GM18511 (cell line): ENCODE data around the gene CAPN12.
"Not testable (repeated sequence)": the region's sequence is repeated elsewhere in the genome, so short reads cannot be mapped to it uniquely, and the experiment has no call there.

ENCODE experiments used
- ATAC-seq: cut with Tn5 transposase; IDR thresholded peaks from one replicate; pipeline ENCODE4 v1.9.1; 2021; ENCODE audit warnings: mild to moderate bottlenecking, moderate library complexity; ENCODE audit not compliant: unreplicated experiment

CAPN12 gene

DNA sequence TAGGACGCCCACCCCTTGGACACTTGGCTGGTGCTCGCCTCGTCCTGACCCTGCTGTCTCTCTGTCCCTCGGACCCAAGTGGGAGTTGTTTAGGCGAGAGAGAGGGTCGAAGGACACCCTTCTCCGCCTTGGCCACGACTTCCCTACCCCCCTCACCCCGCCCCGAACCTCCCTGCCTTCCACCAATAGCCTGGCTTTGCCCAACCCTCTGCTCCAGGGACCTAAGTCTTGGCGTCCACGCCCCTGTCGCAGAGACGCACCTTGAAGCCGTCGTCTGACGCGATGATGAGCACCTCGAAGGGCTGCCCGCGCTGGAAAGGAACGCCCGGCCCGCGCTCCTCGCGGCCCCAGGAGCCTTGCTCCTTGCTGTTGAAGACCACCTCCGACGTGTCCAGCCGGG is 27.3 kb upstream of the CAPN12 start:
- not testable (repeated sequence) for ATAC-seq

DNA sequence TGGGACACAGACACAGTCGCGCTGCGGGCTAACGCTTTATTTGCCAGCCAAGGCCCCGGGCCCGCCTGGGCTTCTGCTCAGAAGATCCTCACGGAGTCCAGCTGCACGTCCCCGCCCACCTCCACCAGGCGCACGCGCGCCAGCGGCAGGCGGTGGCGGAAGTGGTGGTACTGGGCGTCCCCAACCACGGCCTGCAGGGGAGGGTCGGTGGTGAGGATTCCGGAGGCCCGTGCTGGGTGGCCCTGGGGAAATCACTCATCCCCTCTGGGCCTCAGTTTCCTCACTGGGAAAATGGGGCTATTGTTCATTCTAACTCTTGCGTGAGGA is 26.6 kb upstream of the CAPN12 start:
- ATAC-seq, result peak; percentile 69

GRCh38 chr19:38770228-38770948 is 26.1 kb upstream of the CAPN12 start:
- peak; percentile 21 for ATAC-seq

DNA sequence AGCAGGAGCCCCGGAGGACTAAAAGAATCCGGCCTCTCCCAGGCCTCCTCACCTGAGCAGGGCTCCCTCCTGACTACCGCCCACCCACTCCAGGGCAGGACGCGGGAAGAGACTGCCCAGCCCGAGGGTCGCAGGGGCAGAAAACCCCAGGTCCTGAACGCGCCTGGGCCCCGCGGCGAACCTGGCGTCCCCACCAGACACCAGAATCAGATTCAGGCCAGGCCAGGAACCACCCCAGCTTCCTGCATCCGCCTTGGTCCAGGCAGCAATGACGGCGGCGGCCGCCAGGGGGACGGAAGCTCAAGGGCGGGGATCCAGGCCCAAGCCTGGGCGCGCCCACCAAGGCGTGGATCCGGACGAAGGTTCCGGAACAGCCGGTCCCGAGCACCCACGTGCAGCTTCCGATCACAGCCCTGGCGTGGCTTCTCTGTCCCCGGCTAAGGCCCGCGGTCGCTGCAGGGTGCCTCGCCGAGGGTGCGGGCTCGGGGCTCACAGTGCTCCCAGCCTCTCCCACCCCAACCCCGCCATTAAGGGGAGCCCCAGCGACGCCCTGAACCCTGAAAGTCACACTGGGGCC is 25.4 kb upstream of the CAPN12 start:
- peak; percentile 81 for ATAC-seq

DNA sequence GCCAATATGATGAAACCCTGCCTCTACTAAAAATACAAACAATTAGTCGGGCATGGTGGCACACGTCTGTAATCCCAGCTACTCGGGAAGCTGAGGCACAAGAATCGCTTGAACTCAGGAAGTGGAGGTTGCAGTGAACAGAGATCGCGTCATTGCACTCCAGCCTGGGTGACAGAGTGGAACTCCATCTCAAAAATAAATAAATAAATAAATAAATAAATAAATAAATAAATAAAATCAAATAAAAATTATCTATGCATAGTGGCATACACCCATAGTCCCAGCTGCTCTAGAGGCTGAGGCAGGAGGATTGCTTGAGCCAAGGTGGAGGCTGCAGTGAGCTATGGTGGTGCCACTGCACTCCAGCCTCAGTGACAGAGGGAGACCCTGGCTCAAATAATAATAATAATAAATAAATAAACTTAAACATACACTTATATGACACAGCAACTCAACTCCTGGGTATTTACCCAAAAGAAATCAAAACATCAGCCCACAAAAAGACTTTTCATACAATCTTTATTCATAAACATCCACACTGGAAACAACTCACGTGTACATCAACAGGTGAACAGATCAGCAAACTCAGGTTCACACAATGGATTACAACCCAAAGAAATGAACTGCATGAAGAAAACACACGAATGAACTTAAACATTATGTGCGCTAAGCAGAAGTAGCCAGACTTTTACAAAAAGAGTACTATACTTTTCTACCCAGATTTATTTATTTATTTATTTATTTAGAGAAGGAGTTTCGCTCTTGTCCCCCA is 22.2 kb upstream of the CAPN12 start:
- no peak for ATAC-seq

DNA sequence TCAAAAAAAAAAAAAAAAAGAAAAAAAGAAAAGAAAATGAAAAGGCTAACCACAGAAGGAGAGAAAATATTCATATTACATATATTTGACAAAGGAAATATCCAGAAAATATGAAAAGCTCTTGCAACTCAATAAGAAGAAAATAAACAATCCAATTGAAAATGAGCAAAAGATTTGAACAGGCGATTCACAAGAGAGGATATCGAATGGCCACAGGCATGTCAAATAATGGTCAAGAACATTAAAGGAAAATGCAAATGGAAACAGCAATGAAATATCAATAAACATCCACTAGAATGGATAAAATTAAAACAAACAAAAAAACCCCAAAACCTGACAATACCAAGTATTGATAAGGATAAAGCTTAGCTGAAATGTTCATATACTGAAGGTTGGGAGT is 20.9 kb upstream of the CAPN12 start:
- ATAC-seq, result no peak

GRCh38 chr19:38763795-38764220 is 19.5 kb upstream of the CAPN12 start:
- no peak for ATAC-seq

- ATAC-seq, result not testable (repeated sequence)
Measured at GRCh38 chr19:38761884-38762389, 17.7 kb upstream of the CAPN12 start.

DNA sequence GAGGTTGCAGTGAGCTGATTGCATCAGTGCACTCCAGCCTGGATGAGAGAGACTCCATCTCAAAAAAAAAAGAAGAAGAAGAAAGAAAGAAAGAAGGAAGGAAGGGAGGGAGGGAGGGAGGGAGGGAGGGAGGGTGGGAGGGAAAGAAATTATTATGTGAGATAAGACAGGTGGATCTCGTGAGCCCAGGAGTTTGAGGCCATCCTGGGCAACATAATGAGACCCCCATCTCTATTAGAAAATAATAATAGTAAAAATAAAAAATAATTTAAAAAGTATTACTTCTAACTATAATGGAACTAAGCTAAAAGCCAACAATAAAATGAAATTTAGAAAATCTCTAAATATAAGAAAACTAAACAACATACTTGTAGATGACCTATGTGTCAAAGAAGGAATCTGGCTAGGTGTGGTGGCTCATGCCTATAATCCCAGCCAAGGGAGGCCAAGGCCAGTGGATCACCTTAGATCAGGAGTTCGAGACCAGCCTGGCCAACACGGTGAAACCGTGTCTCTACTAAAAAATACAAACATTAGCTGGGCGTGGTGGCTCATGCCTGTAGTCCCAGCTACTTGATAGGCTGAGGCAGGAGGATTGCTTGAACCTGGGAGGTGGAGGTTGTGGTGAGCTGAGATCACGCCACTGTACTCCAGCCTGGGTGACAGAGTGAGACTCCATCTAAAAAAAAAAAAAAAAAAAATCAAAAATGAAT is 16.7 kb upstream of the CAPN12 start:
- ATAC-seq, result not testable (repeated sequence)

GRCh38 chr19:38759590-38760003 is 15.3 kb upstream of the CAPN12 start:
- ATAC-seq, result no peak

- not testable (repeated sequence) for ATAC-seq
Measured at GRCh38 chr19:38754196-38754595, 9.9 kb upstream of the CAPN12 start.

GRCh38 chr19:38753783-38754182 is 9.5 kb upstream of the CAPN12 start:
- ATAC-seq, result not testable (repeated sequence)

DNA sequence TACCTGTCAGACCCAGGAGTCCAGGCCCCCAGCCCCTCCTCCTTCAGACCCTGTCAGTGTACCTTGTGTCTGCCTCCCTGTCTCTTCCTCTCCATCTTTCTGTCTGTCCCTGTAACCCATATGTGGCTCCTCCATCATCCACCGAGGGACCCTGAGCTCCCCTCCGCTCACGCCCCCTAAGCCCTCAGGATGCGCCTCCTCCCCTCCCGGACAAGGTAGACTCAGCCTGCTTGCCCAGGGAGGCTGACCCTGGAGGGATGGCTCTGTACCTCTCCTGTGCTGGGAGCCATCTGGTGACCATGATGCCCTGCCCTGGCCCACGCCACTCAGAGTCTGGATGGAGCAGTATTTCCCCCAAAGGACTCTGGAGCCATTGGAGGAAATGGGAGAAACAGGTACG is 1.0 kb upstream of the CAPN12 start:
- ATAC-seq, result no peak

DNA sequence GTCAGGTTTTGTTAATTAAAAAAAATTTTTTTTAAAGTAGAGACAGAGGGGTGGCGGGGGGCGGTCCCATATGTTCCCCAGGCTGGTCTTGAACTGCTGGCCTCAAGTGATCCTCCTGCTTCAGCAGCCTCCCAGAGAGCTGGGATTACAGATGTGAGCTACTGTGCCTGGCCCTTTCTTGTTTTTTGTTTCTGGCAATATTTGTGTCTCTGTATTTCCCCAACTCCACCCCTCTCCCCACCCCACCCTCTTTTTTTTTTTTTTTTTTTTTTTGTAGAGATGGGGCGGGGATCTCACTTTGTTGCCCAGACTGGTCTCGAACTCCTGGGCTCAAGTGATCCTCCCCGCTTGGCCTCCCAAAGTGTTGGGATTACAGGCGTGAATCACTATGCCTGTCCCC is 600 bp upstream of the CAPN12 start:
- ATAC-seq, result no peak

DNA sequence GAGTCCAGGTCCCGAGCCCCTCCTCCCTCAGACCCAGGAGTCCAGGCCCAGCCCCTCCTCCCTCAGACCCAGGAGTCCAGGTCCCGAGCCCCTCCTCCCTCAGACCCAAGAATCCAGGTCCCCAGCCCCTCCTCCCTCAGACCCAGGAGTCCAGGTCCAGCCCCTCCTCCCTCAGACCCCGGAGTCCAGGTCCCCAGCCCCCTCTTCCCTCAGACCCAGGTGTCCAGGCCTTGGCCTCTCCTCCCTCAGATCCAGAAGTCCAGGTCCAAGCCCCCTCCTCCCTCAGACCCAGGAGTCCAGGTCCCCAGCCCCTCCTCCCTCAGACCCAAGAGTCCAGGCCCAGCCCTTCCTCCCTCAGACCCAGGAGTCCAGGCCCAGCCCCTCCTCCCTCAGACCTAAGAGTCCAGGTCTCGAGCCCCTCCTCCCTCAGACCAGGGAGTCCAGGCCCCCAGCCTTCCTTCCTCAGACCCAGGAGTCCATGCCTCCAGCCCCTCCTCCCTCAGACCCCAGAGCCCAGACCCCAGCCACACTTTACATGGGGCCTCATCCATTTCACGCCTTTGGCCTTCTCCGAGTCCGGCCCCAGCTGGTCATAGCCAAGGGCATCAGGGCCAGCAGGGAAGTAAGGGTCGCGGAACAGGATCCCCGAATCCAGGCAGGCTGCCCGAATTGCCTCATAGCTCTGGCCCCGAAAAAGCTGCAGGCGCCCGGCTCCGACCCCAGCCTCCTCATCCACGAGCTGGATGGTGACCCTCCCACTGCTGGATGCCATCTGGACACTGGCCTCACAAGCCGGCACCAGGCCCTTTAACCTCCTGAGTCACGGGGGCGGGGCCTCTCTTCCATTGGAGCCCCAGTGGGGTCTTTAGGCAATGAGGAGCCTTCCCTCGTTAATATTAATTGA is 628 bp downstream of the CAPN12 start:
- no peak for ATAC-seq

DNA sequence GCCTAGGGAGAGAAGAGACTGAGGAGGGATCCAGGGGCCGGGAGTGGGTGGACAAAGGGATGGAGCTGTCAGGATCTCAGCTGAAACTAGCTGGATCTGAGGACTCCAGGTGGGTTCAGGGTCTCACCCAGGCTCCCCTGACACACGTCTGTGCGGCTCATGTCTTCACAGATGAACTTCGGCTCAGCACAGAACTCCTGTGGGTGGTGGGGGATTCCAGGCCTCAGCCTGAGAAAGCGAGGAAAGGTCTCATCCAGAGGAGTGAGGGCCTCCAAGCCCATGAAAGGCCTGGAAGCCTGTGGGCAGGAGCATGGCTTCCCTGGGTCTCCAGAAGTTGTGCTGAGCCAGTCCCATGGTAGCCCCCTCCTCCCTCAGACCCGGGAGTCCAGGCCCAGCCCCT is 1.4 kb downstream of the CAPN12 start:
- ATAC-seq, result no peak

DNA sequence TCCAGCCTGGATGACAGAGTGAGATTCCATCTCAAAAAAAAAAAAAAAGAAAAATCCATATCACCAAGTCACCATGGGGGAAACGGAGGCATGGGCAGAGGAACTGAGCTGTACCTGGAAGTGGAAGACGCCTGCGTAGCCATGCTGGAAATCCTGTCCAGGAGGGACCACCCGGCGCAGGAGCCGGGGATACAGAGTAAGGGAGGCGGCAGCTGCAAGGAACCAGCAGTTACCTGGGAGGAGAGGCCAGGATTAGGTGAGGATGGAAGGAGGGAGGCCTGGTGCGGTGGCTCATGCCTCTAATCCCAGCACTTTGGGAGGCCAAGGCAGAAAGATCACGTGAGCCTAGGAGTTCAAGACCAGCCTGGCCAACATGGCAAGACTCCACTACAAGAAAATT is 2.0 kb downstream of the CAPN12 start:
- ATAC-seq, result no peak

GRCh38 chr19:38741670-38742069 is 2.6 kb downstream of the CAPN12 start:
- ATAC-seq, result no peak

DNA sequence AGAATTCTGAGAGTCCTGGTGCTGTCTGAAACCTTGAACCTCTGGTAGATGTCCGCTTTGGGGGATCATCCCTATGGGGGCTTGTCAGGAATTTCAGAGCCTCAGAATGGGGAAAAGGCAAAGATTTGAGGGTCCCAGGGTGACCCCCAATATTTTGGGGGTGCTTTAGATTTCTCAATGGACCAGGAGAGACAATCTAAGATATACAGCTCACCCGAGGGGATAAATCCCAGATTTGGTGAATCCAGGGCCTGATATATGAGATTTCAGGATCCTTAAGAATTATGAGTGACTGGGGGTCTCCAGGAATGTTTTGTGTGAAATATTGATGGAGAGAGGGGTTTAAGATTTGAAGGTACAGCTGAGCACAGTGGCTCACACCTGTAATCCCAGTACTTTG is 3.3 kb downstream of the CAPN12 start:
- ATAC-seq, result no peak

- no peak for ATAC-seq
Measured at GRCh38 chr19:38740257-38740592, 4.0 kb downstream of the CAPN12 start.
